ENCODE measurements around the gene ARID1B.

The ARID1B gene

DNA sequence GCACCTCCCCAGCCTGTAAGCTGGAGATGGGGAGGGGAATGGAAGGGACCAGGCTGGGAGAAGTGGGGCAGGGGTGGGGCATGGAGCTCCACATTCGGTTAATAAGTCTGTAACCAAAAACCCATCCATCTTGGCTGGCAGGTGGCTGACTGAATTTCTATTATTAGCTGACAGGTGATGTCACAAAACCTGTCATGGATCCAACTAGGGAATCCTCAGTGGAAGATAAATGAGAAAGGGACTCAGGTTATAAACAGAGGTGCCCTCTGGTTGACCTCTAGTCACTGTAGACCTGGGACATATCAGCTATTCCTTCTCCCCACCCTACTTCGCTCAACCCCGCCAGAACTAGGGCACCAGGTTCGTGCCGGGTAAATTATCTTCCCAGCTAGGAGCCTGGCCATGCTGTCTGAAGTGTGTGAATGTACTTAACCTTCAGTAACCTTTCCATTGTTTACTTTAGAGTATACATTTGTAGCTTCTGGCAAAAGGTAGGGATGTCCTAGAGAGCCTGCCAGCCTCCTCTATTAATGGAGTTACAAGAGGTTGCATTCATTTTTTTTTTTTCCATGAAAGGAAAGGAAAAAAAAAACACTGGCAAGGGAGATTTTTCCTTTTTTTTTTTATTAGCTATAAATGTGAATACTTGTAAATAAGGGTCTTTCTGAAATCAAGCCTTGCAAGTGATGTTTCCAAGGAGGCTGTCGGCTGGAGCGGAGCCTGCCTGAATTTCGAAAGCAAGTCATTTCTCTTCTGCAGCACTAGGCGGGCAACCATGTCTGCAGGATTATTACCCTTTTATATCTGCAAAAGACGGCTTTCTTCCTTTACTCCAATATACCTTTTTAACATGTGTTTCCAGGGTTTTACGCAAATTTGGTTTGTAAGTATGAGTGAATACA lies 410.3 kb downstream of the ARID1B start:
- H3K27ac ChIP-seq (ENCODE audit: poor library complexity, severe bottlenecking) = no peak overlapping the region
- H3K4me3 ChIP-seq (ENCODE audit: severe bottlenecking) = no peak overlapping the region
- no peak for TF ChIP-seq CTCF (IDR thresholded peaks at IDR 0.05; ENCODE audit: poor library complexity, severe bottlenecking)
- no peaks in the 10 kb centered on the region for H3K9me3 ChIP-seq (ENCODE audit: severe bottlenecking)
- H3K4me1 ChIP-seq (ENCODE audit: insufficient read depth, poor library complexity, severe bottlenecking) = no peaks in the 10 kb centered on the region
- ATAC-seq (ENCODE audit: low read depth) = no peak
- no peaks in the 10 kb centered on the region for H3K27me3 ChIP-seq (ENCODE audit: insufficient read depth, poor library complexity, severe bottlenecking)
- no peak for DNase-seq (ENCODE audit: low spot score)
- peaks cover 41% of the 10 kb centered on the region for H3K36me3 ChIP-seq (ENCODE audit: low read depth)

GRCh38 chr6:157188213-157188612 lies 411.0 kb downstream of the ARID1B start:
- Histone ChIP-seq H3K9me3 (ENCODE audit: severe bottlenecking) (no peaks in the 10 kb centered on the region), H3K27ac (ENCODE audit: poor library complexity, severe bottlenecking) (no peak overlapping the region), H3K36me3 (ENCODE audit: low read depth) (peaks cover 41% of the 10 kb centered on the region), H3K4me1 (ENCODE audit: insufficient read depth, poor library complexity, severe bottlenecking) (no peaks in the 10 kb centered on the region), H3K4me3 (ENCODE audit: severe bottlenecking) (no peak overlapping the region), H3K27me3 (ENCODE audit: insufficient read depth, poor library complexity, severe bottlenecking) (no peaks in the 10 kb centered on the region)
- no peak for TF ChIP-seq CTCF (IDR thresholded peaks at IDR 0.05; ENCODE audit: poor library complexity, severe bottlenecking)
- no peak for DNase-seq (ENCODE audit: low spot score)
- ATAC-seq (ENCODE audit: low read depth) = no peak

- H3K9me3 ChIP-seq (ENCODE audit: severe bottlenecking) = no peaks in the 10 kb centered on the region
- H3K4me3 ChIP-seq (ENCODE audit: severe bottlenecking) = no peak overlapping the region
- TF ChIP-seq CTCF (IDR thresholded peaks at IDR 0.05; ENCODE audit: poor library complexity, severe bottlenecking) = no peak
- no peak overlapping the region for H3K27ac ChIP-seq (ENCODE audit: poor library complexity, severe bottlenecking)
- peaks cover 53% of the 10 kb centered on the region for H3K36me3 ChIP-seq (ENCODE audit: low read depth)
- ATAC-seq (ENCODE audit: low read depth) (no peak), DNase-seq (ENCODE audit: low spot score) (no peak)
- H3K4me1 ChIP-seq (ENCODE audit: insufficient read depth, poor library complexity, severe bottlenecking) = peaks cover 10% of the 10 kb centered on the region
- no peaks in the 10 kb centered on the region for H3K27me3 ChIP-seq (ENCODE audit: insufficient read depth, poor library complexity, severe bottlenecking)
These were observed 416.3 kb downstream of the ARID1B start for GRCh38 chr6:157193443-157193996.

- no peak for TF ChIP-seq CTCF (IDR thresholded peaks at IDR 0.05; ENCODE audit: poor library complexity, severe bottlenecking)
- DNase-seq (ENCODE audit: low spot score) (no peak), ATAC-seq (ENCODE audit: low read depth) (no peak)
- Histone ChIP-seq H3K36me3 (ENCODE audit: low read depth) (peaks cover 54% of the 10 kb centered on the region), H3K9me3 (ENCODE audit: severe bottlenecking) (no peaks in the 10 kb centered on the region), H3K27ac (ENCODE audit: poor library complexity, severe bottlenecking) (no peak overlapping the region), H3K4me1 (ENCODE audit: insufficient read depth, poor library complexity, severe bottlenecking) (peaks cover 14% of the 10 kb centered on the region), H3K4me3 (ENCODE audit: severe bottlenecking) (no peak overlapping the region), H3K27me3 (ENCODE audit: insufficient read depth, poor library complexity, severe bottlenecking) (no peaks in the 10 kb centered on the region)
These were observed 416.9 kb downstream of the ARID1B start for GRCh38 chr6:157194110-157194509.

DNA sequence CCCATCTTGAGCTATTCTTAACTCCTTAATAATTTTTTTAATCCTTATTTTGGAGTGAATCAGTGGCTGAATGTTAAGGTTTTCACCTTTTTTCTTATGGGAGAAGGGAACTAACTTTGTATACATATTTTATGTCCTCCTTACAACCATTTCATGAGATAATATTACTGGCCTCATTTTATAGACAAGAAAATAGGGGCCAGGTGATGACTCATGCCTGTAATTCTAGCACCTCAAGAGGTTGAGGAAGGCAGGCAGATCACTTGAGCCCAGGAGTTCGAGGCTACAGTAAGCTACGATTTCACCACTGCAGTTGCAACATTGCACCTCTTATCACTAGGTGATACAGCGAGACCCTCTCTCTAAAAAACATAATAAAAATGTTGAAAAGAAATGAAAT lies 417.5 kb downstream of the ARID1B start:
- no peaks in the 10 kb centered on the region for H3K27me3 ChIP-seq (ENCODE audit: insufficient read depth, poor library complexity, severe bottlenecking)
- H3K4me1 ChIP-seq (ENCODE audit: insufficient read depth, poor library complexity, severe bottlenecking) = peaks cover 14% of the 10 kb centered on the region
- no peak overlapping the region for H3K4me3 ChIP-seq (ENCODE audit: severe bottlenecking)
- H3K27ac ChIP-seq (ENCODE audit: poor library complexity, severe bottlenecking) = no peak overlapping the region
- DNase-seq (ENCODE audit: low spot score) (no peak), ATAC-seq (ENCODE audit: low read depth) (no peak)
- no peak for TF ChIP-seq CTCF (IDR thresholded peaks at IDR 0.05; ENCODE audit: poor library complexity, severe bottlenecking)
- peaks cover 51% of the 10 kb centered on the region for H3K36me3 ChIP-seq (ENCODE audit: low read depth)
- H3K9me3 ChIP-seq (ENCODE audit: severe bottlenecking) = no peaks in the 10 kb centered on the region
